ENCODE measurements around the gene GOSR2. TPM values are rescaled to one million over a fixed set of nuclear protein-coding genes. Genes with fewer than 3 reads are reported as not detected.

The GOSR2 gene
- total RNA-seq, 3 donors from 2014 or later (not counting 1 experiment from before 2014, with no cell fraction given) = 55.7 to 66.7 (median 59.1) TPM

GRCh38 chr17:46976626-46977270, 53.8 kb downstream of the GOSR2 start:
- H3K4me3 Mint-ChIP-seq = no peak overlapping the region
- no peak overlapping the region for H3K4me3 ChIP-seq (ENCODE audit: low read length)
- TF ChIP-seq, protein P1, sequence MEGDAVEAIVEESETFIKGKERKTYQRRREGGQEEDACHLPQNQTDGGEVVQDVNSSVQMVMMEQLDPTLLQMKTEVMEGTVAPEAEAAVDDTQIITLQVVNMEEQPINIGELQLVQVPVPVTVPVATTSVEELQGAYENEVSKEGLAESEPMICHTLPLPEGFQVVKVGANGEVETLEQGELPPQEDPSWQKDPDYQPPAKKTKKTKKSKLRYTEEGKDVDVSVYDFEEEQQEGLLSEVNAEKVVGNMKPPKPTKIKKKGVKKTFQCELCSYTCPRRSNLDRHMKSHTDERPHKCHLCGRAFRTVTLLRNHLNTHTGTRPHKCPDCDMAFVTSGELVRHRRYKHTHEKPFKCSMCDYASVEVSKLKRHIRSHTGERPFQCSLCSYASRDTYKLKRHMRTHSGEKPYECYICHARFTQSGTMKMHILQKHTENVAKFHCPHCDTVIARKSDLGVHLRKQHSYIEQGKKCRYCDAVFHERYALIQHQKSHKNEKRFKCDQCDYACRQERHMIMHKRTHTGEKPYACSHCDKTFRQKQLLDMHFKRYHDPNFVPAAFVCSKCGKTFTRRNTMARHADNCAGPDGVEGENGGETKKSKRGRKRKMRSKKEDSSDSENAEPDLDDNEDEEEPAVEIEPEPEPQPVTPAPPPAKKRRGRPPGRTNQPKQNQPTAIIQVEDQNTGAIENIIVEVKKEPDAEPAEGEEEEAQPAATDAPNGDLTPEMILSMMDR (IDR thresholded peaks at IDR 0.05) = no peak
- no peaks in the 10 kb centered on the region for H3K9me3 ChIP-seq (ENCODE audit: control insufficient read depth, insufficient read depth, low read length)
- peaks cover 8% of the 10 kb centered on the region for H3K4me1 ChIP-seq (ENCODE audit: control insufficient read depth, insufficient read depth, low read length)
- no peak for ATAC-seq
- no peaks in the 10 kb centered on the region for H3K36me3 Mint-ChIP-seq
- DNase-seq = no peak
- peaks cover 0 to 10% of the 10 kb centered on the region in 2 donors for H3K4me1 Mint-ChIP-seq
- H3K27me3 ChIP-seq (ENCODE audit: control insufficient read depth, insufficient read depth, low read length) = peaks cover 23% of the 10 kb centered on the region
- no peaks in the 10 kb centered on the region for H3K36me3 ChIP-seq (ENCODE audit: control insufficient read depth, insufficient read depth, low read length)
- H3K9me3 Mint-ChIP-seq = no peaks in the 10 kb centered on the region
- peaks cover 26 to 36% of the 10 kb centered on the region in 2 donors for H3K27me3 Mint-ChIP-seq (ENCODE audit: low read depth in 2 of 2)
- WGBS (ENCODE audit: insufficient coverage) = 87% methylated on average over 14 of the region's 14 CpGs
- H3K27ac ChIP-seq (ENCODE audit: low read length) = no peak overlapping the region
- no peak overlapping the region for H3K27ac Mint-ChIP-seq
- intact Hi-C loops (cut with micrococcal nuclease) = no loop called here

- Mint-ChIP-seq H3K27ac (no peak overlapping the region), H3K36me3 (no peaks in the 10 kb centered on the region), H3K9me3 (no peaks in the 10 kb centered on the region), H3K4me3 (no peak overlapping the region), H3K4me1 (peaks cover 0 to 10% of the 10 kb centered on the region in 2 donors), H3K27me3 (ENCODE audit: low read depth in 2 of 2) (peaks cover 26 to 36% of the 10 kb centered on the region in 2 donors)
- Histone ChIP-seq H3K4me3 (ENCODE audit: low read length) (no peak overlapping the region), H3K36me3 (ENCODE audit: control insufficient read depth, insufficient read depth, low read length) (no peaks in the 10 kb centered on the region), H3K27ac (ENCODE audit: low read length) (no peak overlapping the region), H3K27me3 (ENCODE audit: control insufficient read depth, insufficient read depth, low read length) (peaks cover 23% of the 10 kb centered on the region), H3K4me1 (ENCODE audit: control insufficient read depth, insufficient read depth, low read length) (peaks cover 8% of the 10 kb centered on the region), H3K9me3 (ENCODE audit: control insufficient read depth, insufficient read depth, low read length) (no peaks in the 10 kb centered on the region)
- DNase-seq (no peak), ATAC-seq (no peak)
- intact Hi-C loops (cut with micrococcal nuclease) = no loop called here
- TF ChIP-seq, protein P1 (IDR thresholded peaks at IDR 0.05) = no peak
- 76% methylated on average over 6 of the region's 7 CpGs for WGBS (ENCODE audit: insufficient coverage)
These were observed 54.4 kb downstream of the GOSR2 start for GRCh38 chr17:46977348-46977747.

DNA sequence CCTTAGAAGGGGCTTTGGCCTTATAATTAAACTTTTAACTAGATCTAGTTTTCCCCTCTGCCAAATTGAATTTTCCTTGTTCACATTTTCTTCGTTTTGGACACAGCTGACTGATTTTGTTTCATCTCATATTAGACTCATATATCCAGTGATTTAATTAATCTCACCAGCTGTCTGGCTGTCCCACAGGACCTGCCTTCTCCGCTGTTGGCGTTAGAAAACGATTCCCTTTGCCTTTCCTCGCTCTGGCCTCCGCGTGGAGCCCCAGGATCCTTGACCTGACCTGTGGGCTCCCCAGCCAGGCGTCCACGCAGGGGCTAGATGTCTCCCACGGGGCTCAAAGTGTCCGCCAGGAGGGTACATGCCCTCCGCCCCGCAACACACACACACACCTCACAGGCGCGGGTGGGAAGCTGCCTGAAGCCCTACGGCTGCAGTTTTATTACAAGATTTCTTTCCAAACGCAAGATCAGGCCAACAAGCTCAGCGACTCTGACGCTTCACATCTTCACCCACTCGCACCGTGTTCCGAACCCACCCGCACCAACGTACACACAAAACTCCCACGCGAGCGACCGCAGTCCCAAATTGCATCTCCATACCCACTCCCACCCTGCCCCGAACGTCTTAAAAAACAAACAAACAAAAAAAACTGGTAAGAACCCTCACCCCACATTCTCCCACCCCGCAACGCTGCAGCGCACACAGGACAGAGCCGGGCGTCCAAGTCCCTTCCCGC, 55.0 kb downstream of the GOSR2 start:
- ATAC-seq = no peak
- H3K27me3 Mint-ChIP-seq (ENCODE audit: low read depth in 2 of 2) = peaks cover 26 to 36% of the 10 kb centered on the region in 2 donors

More for the DNA sequence above, 55.0 kb downstream of the GOSR2 start:
- WGBS (ENCODE audit: insufficient coverage) = 36% methylated on average over 36 of the region's 36 CpGs
- Mint-ChIP-seq H3K4me3 (peak overlapping the region; percentile 90), H3K27ac (no peak overlapping the region), H3K9me3 (no peaks in the 10 kb centered on the region), H3K4me1 (peaks cover 0 to 10% of the 10 kb centered on the region in 2 donors), H3K36me3 (no peaks in the 10 kb centered on the region)
- Histone ChIP-seq H3K36me3 (ENCODE audit: control insufficient read depth, insufficient read depth, low read length) (no peaks in the 10 kb centered on the region), H3K4me3 (ENCODE audit: low read length) (no peak overlapping the region), H3K27ac (ENCODE audit: low read length) (no peak overlapping the region), H3K4me1 (ENCODE audit: control insufficient read depth, insufficient read depth, low read length) (peaks cover 8% of the 10 kb centered on the region), H3K9me3 (ENCODE audit: control insufficient read depth, insufficient read depth, low read length) (no peaks in the 10 kb centered on the region), H3K27me3 (ENCODE audit: control insufficient read depth, insufficient read depth, low read length) (peaks cover 23% of the 10 kb centered on the region)
- intact Hi-C loops (cut with micrococcal nuclease) = no loop called here
- TF ChIP-seq, protein P1 (IDR thresholded peaks at IDR 0.05) = no peak
- no peak for DNase-seq

All from natural killer cell (primary cell).